Right kidney (tissue), 1 donor: ENCODE results near the gene ZNF213.

Source experiments
- DNase-seq: peaks from one replicate; pipeline ENCODE4 v3.0.0-alpha.2; 2016

ZNF213 gene

GRCh38 chr16:3099732-3100499 lies 34.9 kb upstream of the ZNF213 start:
- DNase-seq: peak; percentile 69

GRCh38 chr16:3101018-3101840 lies 33.6 kb upstream of the ZNF213 start:
- DNase-seq: no peak

- DNase-seq: no peak
These were observed 32.9 kb upstream of the ZNF213 start for GRCh38 chr16:3101841-3102470.

GRCh38 chr16:3106205-3106928 lies 28.5 kb upstream of the ZNF213 start:
- DNase-seq: peak; percentile 86

GRCh38 chr16:3112058-3112880 lies 22.6 kb upstream of the ZNF213 start, which contains the start of gene ZNF205:
Gene ZNF205 (plus strand): TSS chr16:3112586. CDS start chr16:3113431, 845 bp downstream.
- peak; percentile 70 for DNase-seq

- DNase-seq: peak; percentile 41
These were observed 21.8 kb upstream of the ZNF213 start for GRCh38 chr16:3112881-3113574.

- no peak for DNase-seq
These were observed 20.9 kb upstream of the ZNF213 start for GRCh38 chr16:3113765-3114479.

GRCh38 chr16:3115003-3115402 lies 19.8 kb upstream of the ZNF213 start:
- no peak for DNase-seq

GRCh38 chr16:3115561-3115960 lies 19.3 kb upstream of the ZNF213 start:
- no peak for DNase-seq

- DNase-seq: no peak
These were observed 16.5 kb upstream of the ZNF213 start for GRCh38 chr16:3118204-3118790.

- DNase-seq: no peak
These were observed 16.0 kb upstream of the ZNF213 start for GRCh38 chr16:3118846-3119245.

- no peak for DNase-seq
These were observed 15.5 kb upstream of the ZNF213 start for GRCh38 chr16:3119286-3119685.

- DNase-seq: no peak
These were observed 15.0 kb upstream of the ZNF213 start for GRCh38 chr16:3119701-3120408.

GRCh38 chr16:3120435-3120834 lies 14.4 kb upstream of the ZNF213 start:
- DNase-seq: no peak

- no peak for DNase-seq
These were observed 12.9 kb upstream of the ZNF213 start for GRCh38 chr16:3121851-3122467.

GRCh38 chr16:3122926-3123570 lies 11.8 kb upstream of the ZNF213 start:
- DNase-seq: no peak

- peak; percentile 97 for DNase-seq
These were observed 10.6 kb upstream of the ZNF213 start for GRCh38 chr16:3123986-3124886.
